Right renal pelvis (tissue), 4 donors: ENCODE data around the gene P2RX2. TPM values are rescaled to one million over a fixed set of nuclear protein-coding genes. Genes with fewer than 3 reads are reported as not detected.

Experiments used
- DNase-seq, 4 donors: peaks; one replicate each; pipeline ENCODE4 v3.0.0-alpha.2; 2013; ENCODE audit warnings: low read depth in 4 of 4, low spot score in 3 of 4, missing footprints in 1 of 4
- polyA plus RNA-seq, 4 donors: library from polyadenylated mRNA; unstranded; fragments of 120-200 nt; gene quantifications; one replicate each; pipeline ENCODE4 v1.2.1, GENCODE V29; 2013; ENCODE audit not compliant: insufficient read length in 4 of 4

Gene P2RX2
- polyA plus RNA-seq, 4 donors = 0.77 to 2.3 (median 1.3) TPM

GRCh38 chr12:132657004-132657727 is 38.6 kb downstream of the P2RX2 start:
- no peak for DNase-seq

GRCh38 chr12:132658149-132658894 is 39.7 kb downstream of the P2RX2 start:
- no peak for DNase-seq

GRCh38 chr12:132659146-132659545 is 40.6 kb downstream of the P2RX2 start:
- DNase-seq = no peak

GRCh38 chr12:132660052-132660451 is 41.5 kb downstream of the P2RX2 start:
- no peak for DNase-seq

GRCh38 chr12:132660996-132661395 is 42.4 kb downstream of the P2RX2 start:
- no peak for DNase-seq

- no peak for DNase-seq
Observed at GRCh38 chr12:132661972-132662371, 43.4 kb downstream of the P2RX2 start.

GRCh38 chr12:132662901-132663755 is 44.6 kb downstream of the P2RX2 start:
- DNase-seq = no peak

GRCh38 chr12:132664206-132665148 is 45.9 kb downstream of the P2RX2 start:
- DNase-seq = no peak

GRCh38 chr12:132665149-132665491 is 46.5 kb downstream of the P2RX2 start:
- DNase-seq = no peak

- DNase-seq = no peak
Observed at GRCh38 chr12:132665794-132666193, 47.2 kb downstream of the P2RX2 start.

GRCh38 chr12:132668191-132669088 is 49.9 kb downstream of the P2RX2 start:
- DNase-seq = no peak

GRCh38 chr12:132669166-132669879 is 50.7 kb downstream of the P2RX2 start:
- no peak for DNase-seq

Other genes with a start within 250 kb of the P2RX2 start
- gene FBRSL1, start 128.6 kb upstream of the P2RX2 start, polyA plus RNA-seq = 10 to 100 TPM; 43.8 to 87.9 (median 51.9) TPM
- gene LRCOL1, start 8.2 kb upstream of the P2RX2 start, polyA plus RNA-seq = 1 to 10 TPM; 1.1 to 2.7 (median 2.2) TPM
- gene POLE, start 68.6 kb downstream of the P2RX2 start, polyA plus RNA-seq = 10 to 100 TPM; 40.5 to 47.5 (median 45.6) TPM
- 10 to 100 TPM; 43.5 to 61.2 (median 56.7) TPM for gene PXMP2, start 68.8 kb downstream of the P2RX2 start, polyA plus RNA-seq
- 10 to 100 TPM; 21.0 to 26.4 (median 22.8) TPM for gene PGAM5, start 92.1 kb downstream of the P2RX2 start, polyA plus RNA-seq
- 10 to 100 TPM; 60.1 to 66.6 (median 62.8) TPM for gene ANKLE2, start 143.1 kb downstream of the P2RX2 start, polyA plus RNA-seq
- gene GOLGA3, start 210.1 kb downstream of the P2RX2 start, polyA plus RNA-seq = 10 to 100 TPM; 22.0 to 26.0 (median 24.3) TPM